ENCODE data around the gene GSTO2.

GSTO2 gene

DNA sequence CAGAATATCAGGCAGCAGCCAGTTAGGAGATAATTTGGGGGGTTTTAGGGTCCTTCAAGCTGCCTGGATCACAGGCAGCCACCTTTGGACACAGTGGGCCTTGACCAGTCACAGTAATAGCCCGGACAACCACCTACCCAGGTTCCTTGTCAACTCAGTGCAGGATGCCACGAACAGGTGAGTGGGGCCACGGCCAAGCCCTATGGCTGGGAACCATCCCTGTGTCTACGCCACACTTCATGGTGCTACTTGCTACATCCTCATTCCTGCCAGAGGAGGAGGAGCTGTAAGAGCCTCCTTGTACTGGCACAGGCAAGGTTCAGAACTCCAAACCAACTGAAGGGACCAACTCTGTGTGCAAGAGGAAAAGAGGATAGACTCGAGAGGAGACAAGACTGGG is 49.3 kb downstream of the GSTO2 start:
- H3K4me1 ChIP-seq (ENCODE audit: control insufficient read depth, insufficient read depth, low read length) = peaks cover 14% of the 10 kb centered on the region
- H3K36me3 ChIP-seq (ENCODE audit: control insufficient read depth, insufficient read depth, low read length) = no peaks in the 10 kb centered on the region
- H3K27me3 ChIP-seq (ENCODE audit: control insufficient read depth, insufficient read depth, low read length) = no peaks in the 10 kb centered on the region
- H3K4me3 ChIP-seq (ENCODE audit: low read length) = no peak overlapping the region
- no peak overlapping the region for H3K9ac ChIP-seq (ENCODE audit: low read length)
- no peaks in the 10 kb centered on the region for H3K9me3 ChIP-seq (ENCODE audit: control insufficient read depth, low read length)

DNA sequence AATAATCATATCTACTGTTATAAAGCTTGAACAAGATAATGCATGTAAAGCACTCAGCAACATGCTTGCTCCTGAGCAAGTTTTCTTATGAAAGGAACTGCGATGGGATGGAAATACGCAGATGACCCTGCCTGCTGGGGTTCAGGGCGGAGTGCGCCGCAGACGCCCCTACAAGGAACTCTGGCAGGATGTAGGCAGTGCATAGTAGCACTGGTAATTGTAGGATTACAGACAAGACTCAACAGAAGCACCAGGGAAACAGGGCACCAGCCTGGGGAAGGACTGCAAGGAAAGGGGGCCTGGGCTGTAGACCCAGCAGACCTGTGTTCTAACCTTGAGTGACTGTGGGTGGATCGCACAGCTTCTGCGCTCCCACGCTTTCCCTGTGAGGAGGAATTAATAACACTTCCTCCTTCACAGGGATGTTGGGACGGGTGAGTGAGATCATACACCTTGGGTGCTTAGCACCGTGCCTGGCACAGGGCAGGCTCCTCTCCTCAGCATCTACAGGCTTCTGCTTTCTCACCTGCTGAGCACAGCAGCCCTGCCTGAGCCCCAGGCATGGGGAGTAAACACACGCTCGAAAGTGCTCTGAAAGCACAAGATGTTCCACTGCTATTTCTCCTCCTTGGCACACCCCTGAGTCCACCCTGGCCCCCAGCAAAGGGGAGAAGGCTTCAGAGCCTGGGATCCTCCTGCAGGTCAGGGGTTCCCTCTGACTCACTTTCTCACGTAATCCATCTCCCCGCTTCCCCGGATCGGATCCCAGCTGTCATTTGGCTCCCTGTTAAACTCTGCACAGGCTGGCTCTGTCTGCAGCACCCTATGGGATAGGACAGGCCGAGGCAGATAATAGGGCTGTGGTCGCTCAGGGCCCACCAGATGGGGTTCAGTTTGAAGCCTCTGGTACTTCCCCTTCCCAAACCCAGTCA is 50.1 kb downstream of the GSTO2 start:
- no peaks in the 10 kb centered on the region for H3K36me3 ChIP-seq (ENCODE audit: control insufficient read depth, insufficient read depth, low read length)
- no peak overlapping the region for H3K4me3 ChIP-seq (ENCODE audit: low read length)
- no peaks in the 10 kb centered on the region for H3K9me3 ChIP-seq (ENCODE audit: control insufficient read depth, low read length)
- no peaks in the 10 kb centered on the region for H3K27me3 ChIP-seq (ENCODE audit: control insufficient read depth, insufficient read depth, low read length)
- H3K4me1 ChIP-seq (ENCODE audit: control insufficient read depth, insufficient read depth, low read length) = peaks cover 14% of the 10 kb centered on the region
- H3K9ac ChIP-seq (ENCODE audit: low read length) = no peak overlapping the region

GRCh38 chr10:104321226-104321625 is 52.2 kb downstream of the GSTO2 start:
- Histone ChIP-seq H3K36me3 (ENCODE audit: control insufficient read depth, insufficient read depth, low read length) (no peaks in the 10 kb centered on the region), H3K27me3 (ENCODE audit: control insufficient read depth, insufficient read depth, low read length) (no peaks in the 10 kb centered on the region), H3K9me3 (ENCODE audit: control insufficient read depth, low read length) (no peaks in the 10 kb centered on the region), H3K4me1 (ENCODE audit: control insufficient read depth, insufficient read depth, low read length) (peaks cover 14% of the 10 kb centered on the region), H3K4me3 (ENCODE audit: low read length) (no peak overlapping the region), H3K9ac (ENCODE audit: low read length) (no peak overlapping the region)

- no peaks in the 10 kb centered on the region for H3K9me3 ChIP-seq (ENCODE audit: control insufficient read depth, low read length)
- H3K36me3 ChIP-seq (ENCODE audit: control insufficient read depth, insufficient read depth, low read length) = no peaks in the 10 kb centered on the region
- H3K4me1 ChIP-seq (ENCODE audit: control insufficient read depth, insufficient read depth, low read length) = peaks cover 14% of the 10 kb centered on the region
- no peak overlapping the region for H3K4me3 ChIP-seq (ENCODE audit: low read length)
- no peaks in the 10 kb centered on the region for H3K27me3 ChIP-seq (ENCODE audit: control insufficient read depth, insufficient read depth, low read length)
- H3K9ac ChIP-seq (ENCODE audit: low read length) = no peak overlapping the region
Measured at GRCh38 chr10:104321725-104322415, 52.9 kb downstream of the GSTO2 start.

- no peak overlapping the region for H3K9ac ChIP-seq (ENCODE audit: low read length)
- peaks cover 16% of the 10 kb centered on the region for H3K4me1 ChIP-seq (ENCODE audit: control insufficient read depth, insufficient read depth, low read length)
- no peaks in the 10 kb centered on the region for H3K36me3 ChIP-seq (ENCODE audit: control insufficient read depth, insufficient read depth, low read length)
- H3K9me3 ChIP-seq (ENCODE audit: control insufficient read depth, low read length) = no peaks in the 10 kb centered on the region
- no peaks in the 10 kb centered on the region for H3K27me3 ChIP-seq (ENCODE audit: control insufficient read depth, insufficient read depth, low read length)
- no peak overlapping the region for H3K4me3 ChIP-seq (ENCODE audit: low read length)
Measured at GRCh38 chr10:104322416-104322782, 53.4 kb downstream of the GSTO2 start.

- H3K4me1 ChIP-seq (ENCODE audit: control insufficient read depth, insufficient read depth, low read length) = peaks cover 19% of the 10 kb centered on the region
- no peaks in the 10 kb centered on the region for H3K27me3 ChIP-seq (ENCODE audit: control insufficient read depth, insufficient read depth, low read length)
- no peak overlapping the region for H3K4me3 ChIP-seq (ENCODE audit: low read length)
- no peaks in the 10 kb centered on the region for H3K36me3 ChIP-seq (ENCODE audit: control insufficient read depth, insufficient read depth, low read length)
- no peak overlapping the region for H3K9ac ChIP-seq (ENCODE audit: low read length)
- H3K9me3 ChIP-seq (ENCODE audit: control insufficient read depth, low read length) = no peaks in the 10 kb centered on the region
Measured at GRCh38 chr10:104323085-104323484, 54.1 kb downstream of the GSTO2 start.

- Histone ChIP-seq H3K9ac (ENCODE audit: low read length) (no peak overlapping the region), H3K4me1 (ENCODE audit: control insufficient read depth, insufficient read depth, low read length) (peaks cover 21% of the 10 kb centered on the region)
Measured at GRCh38 chr10:104323760-104324201, 54.8 kb downstream of the GSTO2 start.

DNA sequence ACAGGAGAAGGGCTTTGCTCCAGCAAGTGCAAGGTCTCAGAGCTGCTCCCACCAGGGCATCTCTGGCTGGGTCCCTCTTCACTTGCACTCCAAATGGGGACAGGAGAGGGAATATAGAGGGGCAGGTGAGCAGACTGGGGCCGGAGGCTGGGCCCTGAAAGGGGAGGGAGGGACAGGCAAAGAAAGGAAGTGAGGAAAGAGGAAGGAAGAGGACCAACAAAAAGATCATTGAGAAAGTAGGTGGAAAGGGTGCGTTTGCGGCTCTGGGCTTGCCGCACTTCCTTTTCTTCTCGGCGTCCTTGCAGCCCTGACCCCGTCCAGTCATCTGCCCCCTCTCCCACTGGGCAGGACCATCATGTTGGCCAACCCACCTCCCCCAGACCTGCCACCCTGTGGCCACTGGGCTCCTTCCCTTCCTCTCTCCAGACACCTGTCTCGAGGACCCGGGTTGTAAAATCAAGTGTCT is 55.3 kb downstream of the GSTO2 start:
- H3K9ac ChIP-seq (ENCODE audit: low read length) = no peak overlapping the region
- no peaks in the 10 kb centered on the region for H3K9me3 ChIP-seq (ENCODE audit: control insufficient read depth, low read length)
- no peaks in the 10 kb centered on the region for H3K27me3 ChIP-seq (ENCODE audit: control insufficient read depth, insufficient read depth, low read length)
- no peaks in the 10 kb centered on the region for H3K36me3 ChIP-seq (ENCODE audit: control insufficient read depth, insufficient read depth, low read length)
- peaks cover 25% of the 10 kb centered on the region for H3K4me1 ChIP-seq (ENCODE audit: control insufficient read depth, insufficient read depth, low read length)
- H3K4me3 ChIP-seq (ENCODE audit: low read length) = no peak overlapping the region

More at GRCh38 chr10:104323760-104324201, 54.8 kb downstream of the GSTO2 start:
- Histone ChIP-seq H3K27me3 (ENCODE audit: control insufficient read depth, insufficient read depth, low read length) (no peaks in the 10 kb centered on the region), H3K9me3 (ENCODE audit: control insufficient read depth, low read length) (no peaks in the 10 kb centered on the region), H3K36me3 (ENCODE audit: control insufficient read depth, insufficient read depth, low read length) (no peaks in the 10 kb centered on the region), H3K4me3 (ENCODE audit: low read length) (no peak overlapping the region)

GRCh38 chr10:104324931-104325330 is 55.9 kb downstream of the GSTO2 start:
- Histone ChIP-seq H3K4me1 (ENCODE audit: control insufficient read depth, insufficient read depth, low read length) (peaks cover 27% of the 10 kb centered on the region), H3K4me3 (ENCODE audit: low read length) (no peak overlapping the region), H3K9me3 (ENCODE audit: control insufficient read depth, low read length) (no peaks in the 10 kb centered on the region), H3K9ac (ENCODE audit: low read length) (no peak overlapping the region), H3K27me3 (ENCODE audit: control insufficient read depth, insufficient read depth, low read length) (no peaks in the 10 kb centered on the region), H3K36me3 (ENCODE audit: control insufficient read depth, insufficient read depth, low read length) (no peaks in the 10 kb centered on the region)

DNA sequence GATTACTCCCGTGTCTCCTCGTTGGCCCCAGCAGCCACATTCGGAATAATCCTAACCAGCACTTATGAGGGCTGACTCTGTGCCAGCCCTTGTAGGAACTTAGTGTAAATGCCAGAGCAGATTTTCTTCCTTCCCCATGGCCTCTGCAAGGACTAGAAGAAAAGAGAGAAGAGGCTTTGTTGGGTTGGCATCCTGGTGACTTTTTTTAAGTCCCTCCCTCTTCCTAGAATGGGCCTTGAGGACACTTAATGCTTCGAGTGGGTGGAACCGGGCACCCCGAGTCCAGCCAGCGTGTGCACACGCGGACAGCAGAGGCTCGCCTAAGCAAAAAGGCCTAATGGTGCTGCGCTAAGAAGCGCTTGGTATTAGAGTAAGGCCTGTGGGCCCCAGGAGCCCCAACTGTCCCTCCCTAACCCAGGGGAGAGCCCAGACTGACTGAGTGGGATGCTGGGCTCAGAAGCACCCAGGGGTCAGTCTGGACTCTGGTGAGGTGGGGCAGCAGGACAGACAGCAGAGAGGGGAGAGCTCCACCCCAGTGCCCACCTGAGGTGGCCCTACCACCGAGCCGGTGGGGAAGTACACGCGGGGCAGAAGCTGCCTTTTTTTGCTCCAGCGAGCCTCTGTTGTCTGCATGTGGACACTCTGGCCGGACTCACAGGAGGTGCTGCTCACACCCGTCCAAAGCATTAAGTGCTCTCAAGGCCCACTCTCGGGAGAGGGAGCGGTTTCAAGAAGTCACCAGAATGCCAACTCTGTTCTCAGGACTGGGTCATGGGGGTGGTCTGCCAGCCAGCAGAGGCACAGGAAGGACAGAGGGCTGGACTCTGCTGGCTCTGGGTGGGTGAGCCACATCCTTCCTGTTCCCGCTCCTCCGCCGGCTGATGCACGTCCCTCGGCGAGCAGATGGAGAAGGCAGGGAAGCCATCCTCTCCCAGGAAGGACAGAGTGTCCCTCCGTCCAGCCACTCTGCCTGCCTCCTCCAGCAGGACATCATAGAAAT is 56.8 kb downstream of the GSTO2 start:
- Histone ChIP-seq H3K9me3 (ENCODE audit: control insufficient read depth, low read length) (no peaks in the 10 kb centered on the region), H3K27me3 (ENCODE audit: control insufficient read depth, insufficient read depth, low read length) (no peaks in the 10 kb centered on the region), H3K4me1 (ENCODE audit: control insufficient read depth, insufficient read depth, low read length) (peaks cover 35% of the 10 kb centered on the region), H3K9ac (ENCODE audit: low read length) (no peak overlapping the region), H3K4me3 (ENCODE audit: low read length) (no peak overlapping the region), H3K36me3 (ENCODE audit: control insufficient read depth, insufficient read depth, low read length) (no peaks in the 10 kb centered on the region)

GRCh38 chr10:104326991-104327610 is 58.1 kb downstream of the GSTO2 start:
- H3K27me3 ChIP-seq (ENCODE audit: control insufficient read depth, insufficient read depth, low read length) = no peaks in the 10 kb centered on the region
- no peak overlapping the region for H3K4me3 ChIP-seq (ENCODE audit: low read length)
- H3K4me1 ChIP-seq (ENCODE audit: control insufficient read depth, insufficient read depth, low read length) = peaks cover 49% of the 10 kb centered on the region
- no peaks in the 10 kb centered on the region for H3K36me3 ChIP-seq (ENCODE audit: control insufficient read depth, insufficient read depth, low read length)
- no peak overlapping the region for H3K9ac ChIP-seq (ENCODE audit: low read length)
- H3K9me3 ChIP-seq (ENCODE audit: control insufficient read depth, low read length) = no peaks in the 10 kb centered on the region

Data from mucosa of stomach (tissue), 1 donor.